Measurements from ENCODE around the gene SSMEM1. TPM values are rescaled to one million over a fixed set of nuclear protein-coding genes. Genes with fewer than 3 reads are reported as not detected.
"Not testable (repeated sequence)": the region's sequence is repeated elsewhere in the genome, so short reads cannot be mapped to it uniquely, and the experiment has no call there.

SSMEM1 gene
- total RNA-seq, 1 donor from 2014 or later, result not detected

DNA sequence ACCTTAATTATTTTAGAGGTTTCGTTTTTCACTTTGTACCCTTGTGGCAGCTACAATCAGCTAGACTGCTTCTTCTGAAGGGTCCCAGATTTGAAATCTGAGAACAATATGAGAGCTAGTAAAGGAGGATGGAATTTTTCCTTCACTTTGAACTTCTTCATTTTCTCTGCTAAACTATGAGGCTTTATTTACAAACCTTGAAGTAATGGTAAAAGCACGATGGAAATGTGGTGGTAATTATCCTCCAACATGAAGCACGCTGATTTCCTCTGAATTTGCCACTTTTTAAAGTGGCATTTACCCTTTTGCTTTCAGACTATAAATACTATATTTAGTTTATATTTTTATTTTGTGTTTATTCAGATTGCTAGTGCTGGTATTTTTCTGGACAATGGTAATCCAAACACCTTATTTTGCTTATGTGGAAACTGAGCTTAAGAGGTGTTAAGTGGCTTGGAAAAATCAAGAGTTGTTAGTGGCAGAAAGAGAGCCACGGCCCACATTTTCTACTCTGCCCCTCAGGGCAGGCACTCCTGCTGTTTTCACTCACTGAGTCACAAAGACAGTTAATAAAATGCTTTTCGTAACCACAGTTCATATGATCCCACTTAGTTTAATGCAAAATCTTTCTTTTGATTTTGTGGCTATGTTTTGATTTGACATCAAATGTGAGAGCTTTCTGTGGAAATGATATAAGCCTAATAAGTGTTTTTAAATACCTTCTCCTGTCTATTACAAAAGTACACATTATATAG, 2.7 kb downstream of the SSMEM1 start:
- DNase-seq (ENCODE audit: extremely low read depth, low read depth, low spot score), result no peak

DNA sequence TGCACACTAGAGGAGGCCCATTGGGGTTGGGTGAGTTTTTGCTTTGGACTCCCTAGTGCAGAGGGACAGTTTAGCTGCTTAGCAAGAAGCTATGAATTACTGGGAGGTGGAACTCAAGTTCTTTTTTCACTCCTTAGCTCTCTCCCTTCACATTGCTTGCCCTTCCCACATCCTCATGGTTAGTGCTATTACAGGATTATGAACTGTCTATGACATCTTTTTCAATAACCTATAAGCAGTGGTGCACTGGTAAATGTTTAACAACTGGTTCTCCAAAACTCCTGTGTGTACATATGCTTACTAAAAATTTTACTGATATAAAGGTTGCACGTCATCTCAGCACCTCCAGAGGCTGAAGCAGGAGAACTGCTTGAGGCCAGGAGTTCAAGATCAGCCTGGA, 6.2 kb downstream of the SSMEM1 start:
- DNase-seq (ENCODE audit: extremely low read depth, low read depth, low spot score), result no peak

DNA sequence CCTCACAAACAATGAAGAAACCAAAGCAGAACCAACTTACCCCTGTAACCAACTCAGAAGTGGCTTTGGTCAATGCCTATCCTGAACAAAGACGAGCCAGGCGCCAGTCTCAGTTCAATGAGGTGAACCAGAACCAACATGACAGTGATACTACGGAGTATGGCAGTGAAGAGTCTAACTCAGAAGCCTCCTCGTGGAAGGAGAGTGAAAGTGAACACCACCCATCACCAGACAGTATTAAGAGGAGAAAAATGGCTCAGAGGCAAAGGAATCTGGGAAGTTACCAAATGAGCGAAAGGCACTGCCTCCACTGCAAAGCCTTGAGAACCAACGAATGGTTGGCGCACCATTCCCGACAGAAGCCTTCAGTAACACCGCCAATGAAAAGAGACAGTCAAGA, 8.4 kb downstream of the SSMEM1 start:
- DNase-seq (ENCODE audit: extremely low read depth, low read depth, low spot score), result no peak

DNA sequence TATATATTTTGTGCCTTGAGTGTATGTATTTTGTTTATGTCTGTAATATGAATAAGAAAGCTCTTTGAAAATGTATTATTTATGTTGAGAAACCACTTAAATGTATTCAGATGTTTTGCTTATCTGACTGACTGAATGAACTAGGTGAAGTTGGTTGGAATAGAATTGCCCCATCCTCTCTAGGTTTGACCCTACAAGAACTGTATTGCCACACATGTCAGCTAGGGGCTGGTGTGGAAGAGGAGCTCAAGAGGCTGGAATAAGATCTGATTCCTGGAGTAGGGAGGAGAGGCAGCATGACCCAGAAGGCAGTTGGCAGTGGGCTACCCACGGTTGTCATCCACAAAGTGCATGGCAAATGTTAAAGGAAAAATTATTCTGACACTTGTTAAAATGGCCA, 9.1 kb downstream of the SSMEM1 start:
- no peak for DNase-seq (ENCODE audit: extremely low read depth, low read depth, low spot score)

DNA sequence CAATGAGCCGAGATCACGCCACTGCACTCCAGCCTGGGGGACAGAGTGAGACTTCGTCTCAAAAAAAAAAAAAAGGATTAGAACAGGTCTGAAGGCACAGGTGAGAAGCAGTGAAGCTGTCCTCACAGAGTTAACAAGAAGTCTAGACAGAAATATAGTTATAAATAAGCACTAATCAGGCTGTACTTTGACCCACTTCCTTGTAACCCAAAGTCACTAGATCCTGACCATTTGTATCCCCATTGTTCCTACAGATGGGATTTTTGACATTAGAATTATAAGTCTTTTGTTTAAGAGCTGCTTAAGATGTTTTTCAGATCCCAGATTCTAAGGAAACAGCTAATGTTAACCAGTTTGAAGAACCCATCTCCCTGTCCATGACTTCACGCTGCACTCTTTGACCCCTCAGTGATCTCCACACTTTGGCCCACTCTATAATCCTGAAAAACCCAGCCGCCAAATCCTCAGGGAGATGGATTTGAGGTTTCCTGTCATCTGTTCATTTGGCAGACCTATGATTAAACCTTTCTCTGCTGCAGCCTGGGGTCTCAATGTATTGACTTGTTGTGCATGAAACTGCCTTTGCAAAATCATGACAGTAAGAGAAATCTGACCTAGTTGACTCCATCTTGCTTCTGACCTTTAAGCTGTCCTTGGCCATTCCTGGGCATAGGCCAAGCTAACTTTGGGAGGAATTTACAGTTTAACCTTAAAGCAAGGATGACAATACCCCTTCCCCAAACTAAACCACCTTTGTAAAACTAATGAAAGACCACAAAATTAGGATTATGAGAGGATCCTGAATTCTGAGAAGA, 11.4 kb downstream of the SSMEM1 start:
- no peak for DNase-seq (ENCODE audit: extremely low read depth, low read depth, low spot score)

DNA sequence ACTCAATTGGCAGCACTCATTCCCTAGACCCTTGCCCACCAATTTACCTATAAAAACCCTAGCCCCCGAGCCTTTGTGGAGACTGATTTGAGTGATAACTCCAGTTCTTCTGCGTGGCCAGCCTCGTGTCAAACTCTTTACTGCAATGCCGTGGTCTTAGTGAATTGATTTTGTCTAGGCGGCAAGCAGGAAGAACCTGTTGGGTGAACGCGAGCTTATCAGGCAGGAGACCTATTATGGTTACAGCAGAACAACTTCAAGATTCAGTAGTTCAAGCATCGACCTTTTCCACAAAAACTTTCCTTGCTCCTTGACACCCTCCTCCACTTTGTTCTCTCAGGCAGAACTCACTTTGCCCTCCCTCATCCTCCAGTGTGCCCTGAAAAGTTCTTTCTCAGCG, 12.2 kb downstream of the SSMEM1 start:
- DNase-seq (ENCODE audit: extremely low read depth, low read depth, low spot score), result no peak

DNA sequence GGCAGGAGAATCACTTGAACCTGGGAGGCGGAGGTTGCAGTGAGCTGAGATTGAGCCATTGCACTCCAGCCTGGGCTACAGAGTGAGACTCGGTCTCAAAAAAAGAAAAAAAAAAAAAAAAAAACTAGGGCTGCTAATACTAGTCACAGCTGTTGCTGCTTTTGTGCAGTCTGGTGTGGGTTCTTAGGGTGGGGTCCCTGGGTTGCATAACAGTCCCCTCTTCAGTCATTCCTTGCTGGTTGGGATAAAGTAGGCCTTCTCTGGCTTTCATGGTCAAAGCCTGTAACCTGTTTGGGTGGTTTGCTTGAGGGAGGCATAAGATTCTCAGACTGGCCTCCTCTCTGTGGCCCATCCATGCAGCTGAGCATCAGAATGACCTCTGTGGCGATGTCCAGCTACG, 14.1 kb downstream of the SSMEM1 start:
- DNase-seq (ENCODE audit: extremely low read depth, low read depth, low spot score), result no peak

DNA sequence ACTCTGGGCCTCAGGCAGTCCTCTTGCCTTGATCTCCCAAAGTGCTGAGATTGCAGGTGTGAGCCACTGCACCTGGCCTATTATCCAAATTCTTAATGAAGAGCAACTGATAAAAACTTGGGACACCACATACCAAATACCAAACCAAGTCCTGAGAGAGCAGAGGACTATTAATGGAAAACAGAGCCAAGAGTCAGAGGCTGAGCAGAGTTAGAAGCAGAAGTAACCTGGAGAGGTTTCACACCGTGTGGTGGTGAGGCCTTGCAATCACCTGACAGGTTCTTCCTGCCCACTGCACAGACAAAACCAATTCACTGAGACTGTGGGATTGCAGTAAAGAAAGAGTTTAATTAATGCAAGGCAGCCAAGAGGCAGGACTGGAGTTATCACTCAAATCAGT, 16.0 kb downstream of the SSMEM1 start:
- no peak for DNase-seq (ENCODE audit: extremely low read depth, low read depth, low spot score)

DNA sequence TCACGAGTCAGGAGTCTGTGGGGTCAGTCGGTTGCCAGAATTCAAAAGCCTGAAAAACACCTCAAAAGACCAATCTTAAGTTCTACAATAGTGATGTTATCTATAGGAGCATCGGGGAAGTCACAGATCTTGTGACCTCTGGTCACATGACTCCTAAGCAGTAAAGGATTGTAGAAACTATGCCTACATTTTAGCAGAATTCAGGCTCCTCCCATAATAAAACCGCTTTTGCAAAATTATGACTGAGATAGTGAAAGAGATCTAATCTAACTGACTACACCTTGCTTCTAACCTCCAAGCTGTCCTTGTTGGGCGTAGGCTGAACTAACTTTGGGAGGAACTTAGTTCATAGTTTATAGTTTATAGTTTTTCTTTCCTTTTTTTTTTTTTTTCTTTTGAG, 16.6 kb downstream of the SSMEM1 start:
- no peak for DNase-seq (ENCODE audit: extremely low read depth, low read depth, low spot score)

DNA sequence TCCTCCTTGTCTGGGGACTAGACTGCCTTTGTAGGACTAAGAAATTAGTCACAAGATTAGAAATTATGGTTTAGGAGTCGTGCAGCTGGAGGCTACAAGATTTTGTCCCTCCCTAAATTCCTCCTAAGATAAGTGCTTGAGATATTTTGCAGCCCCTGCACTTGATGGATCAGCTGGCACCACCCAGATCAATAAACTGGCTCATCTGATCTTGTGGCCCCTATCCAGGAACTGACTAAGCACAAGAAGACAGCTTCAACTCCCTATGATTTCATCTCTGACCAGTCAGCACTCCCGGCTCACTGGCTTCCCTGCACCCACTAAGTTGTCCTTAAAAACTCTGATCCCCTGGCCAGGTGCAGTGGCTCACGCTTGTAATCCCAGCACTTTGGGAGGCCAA, 17.3 kb downstream of the SSMEM1 start:
- DNase-seq (ENCODE audit: extremely low read depth, low read depth, low spot score), result not testable (repeated sequence)

DNA sequence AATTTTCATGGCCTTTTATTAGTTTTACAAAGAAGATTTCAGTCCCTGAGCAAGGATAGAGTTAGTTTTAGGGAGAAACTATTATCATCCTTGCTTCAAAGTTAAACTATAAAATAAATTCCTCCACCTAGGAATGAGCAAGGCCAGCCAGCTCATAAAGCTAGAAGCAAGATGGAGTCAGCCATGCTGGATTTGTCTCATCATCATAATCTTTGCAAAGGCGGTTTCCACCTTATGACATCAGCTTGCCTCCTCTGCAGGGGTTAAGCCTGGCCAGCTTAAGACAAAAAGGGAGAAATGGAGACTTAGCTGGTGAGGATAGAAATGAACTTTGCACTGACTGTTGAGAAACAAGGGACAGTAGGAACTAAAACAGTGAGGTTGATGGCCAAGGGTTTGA, 18.7 kb downstream of the SSMEM1 start:
- no peak for DNase-seq (ENCODE audit: extremely low read depth, low read depth, low spot score)

DNA sequence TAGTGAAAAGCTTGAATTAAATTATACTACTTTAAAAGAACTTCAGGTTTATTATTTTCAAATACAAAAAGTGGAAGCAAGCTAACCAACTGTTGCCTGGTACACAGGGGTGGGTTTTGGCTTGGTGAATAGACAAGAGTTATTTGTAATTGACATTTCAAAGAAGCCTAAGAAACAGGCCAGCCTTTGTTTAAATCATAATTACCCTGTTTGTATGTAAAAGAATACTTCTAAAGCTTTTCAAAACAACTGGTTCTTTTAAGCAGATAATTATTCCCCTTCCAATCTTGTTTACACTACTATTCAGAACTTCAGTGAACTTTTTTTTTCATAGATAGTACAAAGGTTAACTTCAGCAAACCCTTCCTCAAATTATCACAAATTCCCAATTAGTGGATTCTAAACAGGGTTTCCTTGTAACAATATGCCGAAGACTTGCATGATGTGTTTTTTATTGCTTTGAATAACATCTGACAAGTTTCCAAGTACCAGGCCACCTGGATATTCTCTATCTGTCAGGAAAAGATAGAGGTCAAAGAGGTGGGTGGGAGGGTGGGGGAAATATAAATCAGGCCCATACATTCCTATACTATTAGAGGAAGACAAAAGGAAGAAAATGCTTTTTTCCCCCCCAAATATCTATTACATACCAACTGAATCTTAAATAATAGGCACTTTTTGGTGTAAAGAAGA, 20.4 kb downstream of the SSMEM1 start:
- DNase-seq (ENCODE audit: extremely low read depth, low read depth, low spot score), result no peak

DNA sequence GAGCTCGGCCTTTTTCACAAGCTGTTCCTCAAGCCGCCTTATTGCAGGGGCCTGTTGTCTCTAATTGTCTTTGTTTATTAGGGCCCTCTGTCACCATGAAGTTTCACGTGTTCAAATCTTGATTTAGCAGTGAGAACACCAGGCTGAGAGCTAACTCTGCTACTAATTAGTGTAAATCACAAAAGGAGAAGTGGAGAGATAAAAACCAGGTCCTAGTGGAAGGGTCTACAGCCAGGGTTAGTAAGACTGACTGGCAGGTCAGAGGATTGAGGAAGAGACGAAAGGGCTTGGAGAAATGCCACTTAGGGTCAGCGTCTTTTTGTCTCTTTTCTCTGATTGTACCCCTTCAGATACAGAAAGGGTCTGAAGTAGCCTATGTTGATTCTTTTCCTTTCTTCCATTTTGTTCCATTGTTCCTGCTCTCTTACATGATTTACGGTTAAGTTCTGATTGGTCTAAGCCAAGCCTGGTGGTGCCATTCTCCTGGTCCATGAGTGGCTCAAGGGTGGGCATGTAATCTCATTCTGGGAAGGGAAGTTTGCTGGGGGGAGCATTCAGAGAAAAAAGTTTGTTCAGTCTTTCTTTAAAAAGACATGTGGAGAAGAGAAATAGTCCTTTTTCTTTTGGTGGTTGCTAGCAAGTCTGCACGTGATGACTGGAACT, 21.3 kb downstream of the SSMEM1 start:
- DNase-seq (ENCODE audit: extremely low read depth, low read depth, low spot score), result no peak

DNA sequence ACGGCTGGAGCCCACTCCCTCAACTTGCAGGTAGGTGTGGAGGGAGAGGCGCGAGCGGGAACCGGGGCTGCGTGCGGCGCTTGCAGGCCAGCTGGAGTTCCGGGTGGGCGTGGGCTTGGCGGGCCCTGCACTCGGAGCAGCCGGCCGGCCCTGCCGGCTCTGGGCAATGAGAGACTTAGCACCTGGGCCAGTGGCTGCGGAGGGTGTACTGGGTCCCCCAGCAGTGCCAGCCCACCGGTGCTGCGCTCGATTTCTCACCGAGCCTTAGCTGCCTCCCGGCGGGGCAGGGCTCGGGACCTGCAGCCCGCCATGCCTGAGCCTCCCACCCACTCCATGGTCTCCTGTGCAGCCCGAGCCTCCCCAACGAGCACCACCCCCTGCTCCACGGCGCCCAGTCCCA, 22.3 kb downstream of the SSMEM1 start:
- not testable (repeated sequence) for DNase-seq (ENCODE audit: extremely low read depth, low read depth, low spot score)

DNA sequence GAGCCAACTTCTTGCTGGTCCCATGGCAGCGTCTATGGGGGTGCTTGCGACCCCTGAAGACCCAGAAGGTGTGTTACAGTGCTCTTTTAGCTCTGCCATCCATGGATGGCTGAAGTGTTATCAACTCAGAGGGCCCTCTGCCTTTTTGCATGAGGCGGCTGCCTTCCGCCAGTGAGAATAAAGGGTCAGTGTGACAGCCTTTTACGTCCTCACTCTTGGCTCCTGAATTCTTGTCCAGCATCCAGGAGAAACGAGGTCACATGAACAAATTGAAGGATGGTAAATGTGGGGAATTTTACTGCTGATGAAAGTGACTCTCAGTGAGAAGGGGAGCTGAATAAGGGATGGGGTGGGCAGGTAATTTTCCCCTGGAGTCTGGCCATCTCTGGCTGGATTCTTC, 24.1 kb downstream of the SSMEM1 start:
- no peak for DNase-seq (ENCODE audit: extremely low read depth, low read depth, low spot score)

DNA sequence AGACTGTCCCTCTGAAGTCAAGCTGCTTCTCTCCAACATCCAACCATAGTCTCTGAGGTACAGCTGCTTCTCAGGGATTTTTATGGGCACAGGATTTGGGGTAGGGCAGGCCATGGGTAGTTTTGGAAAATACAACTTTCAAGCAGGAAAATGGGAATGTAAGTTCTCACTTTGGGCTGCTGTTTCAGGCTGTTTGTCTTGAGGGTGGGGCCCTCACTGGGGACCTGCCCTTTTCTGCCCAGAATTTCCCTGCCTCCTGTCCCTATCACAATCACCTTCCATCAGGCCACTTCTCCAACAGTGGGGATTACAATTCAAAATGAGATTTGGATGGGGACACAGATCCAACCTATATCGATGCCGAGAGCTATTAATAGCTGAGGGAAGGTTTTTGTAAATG, 24.5 kb downstream of the SSMEM1 start:
- DNase-seq (ENCODE audit: extremely low read depth, low read depth, low spot score), result no peak

DNA sequence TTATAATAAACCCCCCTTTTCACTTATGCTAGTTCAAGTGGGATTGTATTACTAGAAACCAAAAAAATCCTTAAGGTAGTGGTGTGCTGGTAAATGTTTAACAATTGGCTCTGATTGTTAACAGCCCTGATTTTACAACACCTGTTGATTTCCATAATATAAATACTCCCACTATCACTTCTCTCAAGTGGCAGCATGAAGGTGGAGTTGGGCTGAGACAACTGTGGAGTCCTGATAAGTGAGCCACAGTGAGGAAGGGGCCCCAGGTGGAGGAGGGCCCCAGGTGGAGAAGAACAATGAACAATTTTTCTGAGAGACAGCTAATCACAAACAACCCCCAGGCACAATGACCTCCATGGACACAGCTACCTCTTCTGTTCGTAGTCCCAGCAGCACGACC, 26.4 kb downstream of the SSMEM1 start:
- no peak for DNase-seq (ENCODE audit: extremely low read depth, low read depth, low spot score)

DNA sequence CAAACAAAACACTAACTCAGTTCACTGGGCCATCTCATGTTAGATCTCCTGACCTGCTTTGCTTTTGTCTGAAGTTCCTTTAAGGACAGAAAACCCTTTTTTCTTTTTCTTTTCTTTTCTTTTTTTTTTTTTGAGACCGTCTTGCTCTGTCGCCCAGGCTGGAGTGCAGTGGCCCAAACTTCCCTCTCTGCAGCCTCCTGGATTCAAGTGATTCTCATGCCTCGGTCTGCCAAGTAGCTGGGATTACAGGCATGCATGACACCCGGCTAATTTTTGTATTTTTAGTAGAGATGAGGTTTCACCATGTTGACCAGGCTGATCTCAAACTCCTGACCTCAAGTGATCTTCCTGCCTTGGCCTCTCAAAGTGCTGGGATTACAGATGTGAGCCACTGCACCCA, 28.7 kb downstream of the SSMEM1 start:
- not testable (repeated sequence) for DNase-seq (ENCODE audit: extremely low read depth, low read depth, low spot score)

DNA sequence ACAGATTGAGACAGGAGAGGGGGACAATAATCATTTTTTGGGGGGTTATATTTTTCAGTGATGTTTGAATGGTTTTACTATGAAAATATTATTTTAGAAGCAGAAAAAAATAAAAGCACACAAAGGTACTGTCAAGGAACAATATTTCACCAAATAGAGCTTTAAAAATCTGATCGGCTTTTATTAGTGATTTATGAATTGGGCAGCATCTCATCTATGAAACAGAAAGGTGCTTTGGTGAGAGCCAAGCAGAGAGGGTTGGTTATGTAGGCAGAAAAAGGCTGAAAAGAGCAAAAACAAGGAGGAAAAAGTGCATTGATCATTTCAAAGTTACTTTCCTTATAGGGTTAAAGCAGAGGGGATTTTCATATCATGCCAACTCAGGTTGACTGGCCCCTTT, 32.6 kb downstream of the SSMEM1 start:
- no peak for DNase-seq (ENCODE audit: extremely low read depth, low read depth, low spot score)

DNA sequence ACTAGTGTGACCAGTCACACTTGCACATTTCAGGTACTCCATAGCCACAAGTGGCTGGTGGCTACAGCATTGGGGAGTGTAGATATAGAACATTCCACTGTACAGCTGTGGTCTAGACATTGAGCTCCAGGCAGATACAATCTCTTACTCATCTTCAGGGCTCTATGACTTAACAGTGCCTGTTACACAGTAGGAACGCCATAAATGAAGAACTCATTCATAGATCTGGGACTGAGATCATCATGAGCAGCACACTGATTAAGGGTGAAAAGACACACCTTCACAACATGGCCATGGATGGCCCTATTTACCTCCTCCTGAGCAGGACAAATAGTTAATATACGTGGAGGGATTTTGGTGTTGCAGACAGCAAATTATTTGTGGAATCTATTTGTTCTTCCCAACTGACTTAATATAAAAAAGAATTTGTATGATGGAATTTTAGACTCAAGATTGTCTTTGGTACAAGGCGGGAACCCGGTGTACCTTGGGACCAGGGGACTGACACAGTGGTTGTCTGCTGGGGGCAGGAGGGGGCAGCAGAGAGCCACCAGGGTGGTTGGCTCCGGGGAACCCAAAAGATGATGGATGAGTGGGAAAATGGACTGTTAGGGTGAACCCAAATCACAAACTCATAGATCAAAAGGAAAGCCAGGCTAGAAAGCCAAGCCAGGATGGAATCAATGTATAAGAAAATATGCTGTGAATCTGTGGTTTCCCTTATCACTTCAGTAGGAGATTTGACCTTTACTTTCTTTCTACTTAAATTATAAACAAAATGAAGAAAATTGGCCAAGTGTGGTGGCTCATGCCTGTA, 34.7 kb downstream of the SSMEM1 start:
- DNase-seq (ENCODE audit: extremely low read depth, low read depth, low spot score), result no peak

Measured in glomerular endothelial cell (primary cell).